ENCODE data around the gene CEP128. TPM values are rescaled to one million over a fixed set of nuclear protein-coding genes. Genes with fewer than 3 reads are reported as not detected.

Gene CEP128
- total RNA-seq, 1 experiment from 2014 or later: 29.3 TPM

GRCh38 chr14:80620434-80620833, 321.1 kb downstream of the CEP128 start:
- TF ChIP-seq EZH2 (IDR thresholded peaks at IDR 0.05; ENCODE audit: low read depth) (no peak), CTCF (conservative IDR thresholded peaks at IDR 0.05) (no peak)
- Histone ChIP-seq H3K4me1 (replicated peaks; ENCODE audit: insufficient read depth) (peaks cover 21% of the 10 kb centered on the region), H3K27me3 (ENCODE audit: insufficient read depth, low read depth) (no peaks in the 10 kb centered on the region), H3K4me3 (no peak overlapping the region), H3K27ac (peak overlapping the region; percentile 73; the same call in 1 of the 2 replicates), H3K79me2 (ENCODE audit: low read depth) (no peaks in the 10 kb centered on the region), H3K4me2 (no peak overlapping the region), H3K36me3 (ENCODE audit: low read depth) (0 out of 2 replicates have a peak, but pooled peaks cover 8% of the 10 kb centered on the region), H3K9me2 (ENCODE audit: insufficient read depth) (no peaks in the 10 kb centered on the region), H3K9me3 (ENCODE audit: insufficient read depth, low read depth) (peaks cover 15% of the 10 kb centered on the region), H2AFZ (no peak overlapping the region), H3F3A (ENCODE audit: insufficient read depth, low read depth) (peaks cover 12% of the 10 kb centered on the region), H4K20me1 (ENCODE audit: insufficient read depth) (no peaks in the 10 kb centered on the region)
- intact Hi-C loops (cut with micrococcal nuclease; ENCODE audit: unreplicated experiment): no loop called here
- POLR2A ChIA-PET (ENCODE audit: unreplicated experiment): no interaction called here
- DNase-seq: no peak
- BruUV-seq (replicated peaks): no TSS peak
- CTCF ChIA-PET: no interaction called here

DNA sequence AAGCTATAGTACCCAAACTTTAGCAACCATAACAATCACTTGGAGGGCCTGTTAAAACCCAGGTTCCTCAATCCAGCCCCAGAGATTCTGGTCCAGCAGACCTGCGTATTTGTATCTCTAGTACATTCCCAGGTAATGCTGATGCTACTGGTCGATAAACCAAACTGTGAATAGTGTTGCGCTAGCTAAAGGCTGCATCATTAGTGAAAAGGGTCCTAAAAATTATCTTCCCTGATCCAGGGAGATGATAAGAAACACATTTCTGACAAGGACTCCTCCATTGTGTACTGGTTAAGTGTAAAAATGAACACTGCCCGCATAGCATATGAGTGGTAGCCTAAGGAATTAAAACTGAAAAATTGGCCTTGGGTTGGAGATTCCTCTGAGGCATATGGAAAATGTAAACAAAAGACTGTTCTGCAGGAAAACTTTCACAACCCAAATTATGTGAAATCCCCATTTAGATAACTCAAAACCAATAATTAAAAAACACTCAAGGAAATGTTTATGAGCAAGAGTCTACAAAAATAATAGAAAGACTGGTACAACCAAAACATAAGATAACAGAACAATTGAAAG, 322.7 kb downstream of the CEP128 start:
- DNase-seq: no peak
- H3K4me3 ChIP-seq: no peak overlapping the region
- H3K4me2 ChIP-seq: no peak overlapping the region
- H3K36me3 ChIP-seq (ENCODE audit: low read depth): 0 out of 2 replicates have a peak, but pooled peaks cover 8% of the 10 kb centered on the region
- H2AFZ ChIP-seq: no peak overlapping the region
- ChIA-PET CTCF (no interaction called here), POLR2A (ENCODE audit: unreplicated experiment) (interaction anchor here (0.6 kb wide), 1 partner anchor 51 kb away, joined by 4 read pairs; no protein-coding TSS in a partner anchor)
- H4K20me1 ChIP-seq (ENCODE audit: insufficient read depth): no peaks in the 10 kb centered on the region
- H3K27ac ChIP-seq: no peak overlapping the region
- no peaks in the 10 kb centered on the region for H3K27me3 ChIP-seq (ENCODE audit: insufficient read depth, low read depth)
- no TSS peak for BruUV-seq (replicated peaks)
- no peaks in the 10 kb centered on the region for H3K9me2 ChIP-seq (ENCODE audit: insufficient read depth)
- H3K9me3 ChIP-seq (ENCODE audit: insufficient read depth, low read depth): peaks cover 8% of the 10 kb centered on the region
- TF ChIP-seq EZH2 (IDR thresholded peaks at IDR 0.05; ENCODE audit: low read depth) (no peak), CTCF (conservative IDR thresholded peaks at IDR 0.05) (no peak)
- peaks cover 21% of the 10 kb centered on the region for H3K4me1 ChIP-seq (replicated peaks; ENCODE audit: insufficient read depth)
- peaks cover 12% of the 10 kb centered on the region for H3F3A ChIP-seq (ENCODE audit: insufficient read depth, low read depth)
- intact Hi-C loops (cut with micrococcal nuclease; ENCODE audit: unreplicated experiment): no loop called here
- no peaks in the 10 kb centered on the region for H3K79me2 ChIP-seq (ENCODE audit: low read depth)

DNA sequence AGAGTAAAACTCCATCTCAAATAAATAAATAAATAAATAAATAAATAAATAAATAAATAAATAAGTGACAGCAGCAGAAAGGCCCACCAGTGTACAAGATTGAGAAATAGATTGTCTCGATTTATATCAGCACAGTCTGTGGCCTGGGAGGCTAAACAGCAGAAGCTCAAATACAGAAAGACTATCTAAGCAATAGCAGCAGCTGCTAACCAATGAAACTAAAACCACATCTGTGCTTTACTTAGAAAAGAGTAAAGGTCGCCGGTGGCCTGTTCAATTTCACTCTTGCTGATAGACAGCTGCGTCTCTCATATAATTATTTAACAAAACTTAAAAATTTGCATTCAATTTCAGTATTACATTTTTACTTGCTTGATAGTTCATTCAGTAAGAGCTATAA, 325.7 kb downstream of the CEP128 start:
- H2AFZ ChIP-seq: no peak overlapping the region
- POLR2A ChIA-PET (ENCODE audit: unreplicated experiment): interaction anchor here (0.7 kb wide), 1 partner anchor 121 kb away, joined by 3 read pairs; no protein-coding TSS in a partner anchor
- no peaks in the 10 kb centered on the region for H4K20me1 ChIP-seq (ENCODE audit: insufficient read depth)
- CTCF ChIA-PET: no interaction called here
- DNase-seq: no peak
- no peaks in the 10 kb centered on the region for H3F3A ChIP-seq (ENCODE audit: insufficient read depth, low read depth)
- intact Hi-C loops (cut with micrococcal nuclease; ENCODE audit: unreplicated experiment): no loop called here
- H3K4me1 ChIP-seq (replicated peaks; ENCODE audit: insufficient read depth): peaks cover 7% of the 10 kb centered on the region
- no peaks in the 10 kb centered on the region for H3K9me2 ChIP-seq (ENCODE audit: insufficient read depth)
- no TSS peak for BruUV-seq (replicated peaks)
- no peaks in the 10 kb centered on the region for H3K79me2 ChIP-seq (ENCODE audit: low read depth)
- TF ChIP-seq EZH2 (IDR thresholded peaks at IDR 0.05; ENCODE audit: low read depth): no peak
- TF ChIP-seq CTCF (conservative IDR thresholded peaks at IDR 0.05): no peak
- no peak overlapping the region for H3K4me2 ChIP-seq
- H3K9me3 ChIP-seq (ENCODE audit: insufficient read depth, low read depth): peaks cover 5% of the 10 kb centered on the region
- no peaks in the 10 kb centered on the region for H3K27me3 ChIP-seq (ENCODE audit: insufficient read depth, low read depth)
- H3K27ac ChIP-seq: no peak overlapping the region
- H3K36me3 ChIP-seq (ENCODE audit: low read depth): peaks cover 4% of the 10 kb centered on the region; the same call in 1 of the 2 replicates
- no peak overlapping the region for H3K4me3 ChIP-seq

Measured in PC-9 (cell line).